Measurements from ENCODE around the gene DNAI1.

Gene DNAI1

GRCh38 chr9:34459356-34459755, 751 bp downstream of the DNAI1 start:
- H3K4ac ChIP-seq (ENCODE audit: low read length), result no peak overlapping the region
- no peak for DNase-seq (ENCODE audit: low spot score)
- H3K4me3 ChIP-seq (ENCODE audit: low read length in 2 of 2), result peak overlapping the region in 1 of 2 donors; percentile 41
- WGBS, 2 donors (ENCODE audit: extremely low coverage in 2 of 2, insufficient read length in 2 of 2, insufficient replicate concordance in 1 of 2), result no CpG with 5 or more reads among the region's 14 CpGs
- H2AK5ac ChIP-seq (ENCODE audit: low read depth, low read length), result no peak overlapping the region
- H3K4me2 ChIP-seq (ENCODE audit: insufficient read depth, low read length, poor library complexity, severe bottlenecking), result peak overlapping the region; percentile 88
- no peak overlapping the region for H3K27ac ChIP-seq (replicated peaks; ENCODE audit: low read length)
- H3K36me3 ChIP-seq (replicated peaks in 1 of 2; ENCODE audit: control insufficient read depth in 2 of 2, insufficient read depth in 2 of 2, low read length in 2 of 2), result no peaks in the 10 kb centered on the region
- H3K4me1 ChIP-seq (ENCODE audit: control insufficient read depth in 2 of 2, insufficient read depth in 1 of 2, low read depth in 1 of 2, low read length in 2 of 2), result peaks cover 12 to 36% of the 10 kb centered on the region in 2 donors
- H2BK120ac ChIP-seq (ENCODE audit: low read depth, low read length), result no peak overlapping the region
- H2BK5ac ChIP-seq (ENCODE audit: low read length), result no peak overlapping the region
- H3K9me3 ChIP-seq (replicated peaks in 1 of 2; ENCODE audit: control insufficient read depth in 2 of 2, insufficient read depth in 1 of 2, low read depth in 1 of 2, low read length in 2 of 2), result no peaks in the 10 kb centered on the region
- H4K91ac ChIP-seq (ENCODE audit: low read depth, low read length, poor library complexity), result no peak overlapping the region
- no peaks in the 10 kb centered on the region for H3K79me1 ChIP-seq (ENCODE audit: low read depth, low read length)
- H3K9ac ChIP-seq (ENCODE audit: low read depth, low read length, poor library complexity), result no peak overlapping the region
- H2AFZ ChIP-seq (ENCODE audit: low read length), result no peak overlapping the region
- no peak overlapping the region for H3K14ac ChIP-seq (ENCODE audit: low read length)
- no peak overlapping the region for H2BK12ac ChIP-seq (ENCODE audit: low read length)
- peaks cover 0 to 8% (median 0%) of the 10 kb centered on the region in 3 experiments for H3K27me3 ChIP-seq (ENCODE audit: control insufficient read depth in 3 of 3, insufficient read depth in 3 of 3, low read depth in 1 of 3, low read length in 3 of 3)
- H3K23ac ChIP-seq (ENCODE audit: low read depth, low read length, poor library complexity), result no peak overlapping the region
- H3K18ac ChIP-seq (ENCODE audit: low read length), result no peak overlapping the region
- H2BK15ac ChIP-seq (ENCODE audit: low read length), result no peak overlapping the region
- no peak overlapping the region for H4K8ac ChIP-seq (ENCODE audit: low read depth, low read length)

GRCh38 chr9:34459941-34460340, 1.3 kb downstream of the DNAI1 start:
- no peaks in the 10 kb centered on the region for H3K79me1 ChIP-seq (ENCODE audit: low read depth, low read length)
- H3K4me2 ChIP-seq (ENCODE audit: insufficient read depth, low read length, poor library complexity, severe bottlenecking), result no peak overlapping the region
- H2BK15ac ChIP-seq (ENCODE audit: low read length), result no peak overlapping the region
- no peak overlapping the region for H3K18ac ChIP-seq (ENCODE audit: low read length)
- no peak overlapping the region for H4K91ac ChIP-seq (ENCODE audit: low read depth, low read length, poor library complexity)
- no peak overlapping the region for H2AFZ ChIP-seq (ENCODE audit: low read length)
- no peak overlapping the region for H2BK5ac ChIP-seq (ENCODE audit: low read length)
- peaks cover 12 to 40% of the 10 kb centered on the region in 2 donors for H3K4me1 ChIP-seq (ENCODE audit: control insufficient read depth in 2 of 2, insufficient read depth in 1 of 2, low read depth in 1 of 2, low read length in 2 of 2)
- WGBS, 2 donors (ENCODE audit: extremely low coverage in 2 of 2, insufficient read length in 2 of 2, insufficient replicate concordance in 1 of 2), result no CpG with 5 or more reads among the region's 3 CpGs
- no peak overlapping the region for H2BK120ac ChIP-seq (ENCODE audit: low read depth, low read length)
- no peak overlapping the region for H3K14ac ChIP-seq (ENCODE audit: low read length)
- no peak overlapping the region for H2AK5ac ChIP-seq (ENCODE audit: low read depth, low read length)
- no peak overlapping the region for H3K23ac ChIP-seq (ENCODE audit: low read depth, low read length, poor library complexity)
- no peak overlapping the region for H3K4ac ChIP-seq (ENCODE audit: low read length)
- no peaks in the 10 kb centered on the region for H3K36me3 ChIP-seq (replicated peaks in 1 of 2; ENCODE audit: control insufficient read depth in 2 of 2, insufficient read depth in 2 of 2, low read length in 2 of 2)
- H3K27ac ChIP-seq (replicated peaks; ENCODE audit: low read length), result no peak overlapping the region
- peaks cover 0 to 8% (median 0%) of the 10 kb centered on the region in 3 experiments for H3K27me3 ChIP-seq (ENCODE audit: control insufficient read depth in 3 of 3, insufficient read depth in 3 of 3, low read depth in 1 of 3, low read length in 3 of 3)
- H4K8ac ChIP-seq (ENCODE audit: low read depth, low read length), result no peak overlapping the region
- no peak overlapping the region for H2BK12ac ChIP-seq (ENCODE audit: low read length)
- no peak overlapping the region for H3K4me3 ChIP-seq (ENCODE audit: low read length in 2 of 2)
- no peak overlapping the region for H3K9ac ChIP-seq (ENCODE audit: low read depth, low read length, poor library complexity)
- no peaks in the 10 kb centered on the region for H3K9me3 ChIP-seq (replicated peaks in 1 of 2; ENCODE audit: control insufficient read depth in 2 of 2, insufficient read depth in 1 of 2, low read depth in 1 of 2, low read length in 2 of 2)
- DNase-seq (ENCODE audit: low spot score), result no peak

DNA sequence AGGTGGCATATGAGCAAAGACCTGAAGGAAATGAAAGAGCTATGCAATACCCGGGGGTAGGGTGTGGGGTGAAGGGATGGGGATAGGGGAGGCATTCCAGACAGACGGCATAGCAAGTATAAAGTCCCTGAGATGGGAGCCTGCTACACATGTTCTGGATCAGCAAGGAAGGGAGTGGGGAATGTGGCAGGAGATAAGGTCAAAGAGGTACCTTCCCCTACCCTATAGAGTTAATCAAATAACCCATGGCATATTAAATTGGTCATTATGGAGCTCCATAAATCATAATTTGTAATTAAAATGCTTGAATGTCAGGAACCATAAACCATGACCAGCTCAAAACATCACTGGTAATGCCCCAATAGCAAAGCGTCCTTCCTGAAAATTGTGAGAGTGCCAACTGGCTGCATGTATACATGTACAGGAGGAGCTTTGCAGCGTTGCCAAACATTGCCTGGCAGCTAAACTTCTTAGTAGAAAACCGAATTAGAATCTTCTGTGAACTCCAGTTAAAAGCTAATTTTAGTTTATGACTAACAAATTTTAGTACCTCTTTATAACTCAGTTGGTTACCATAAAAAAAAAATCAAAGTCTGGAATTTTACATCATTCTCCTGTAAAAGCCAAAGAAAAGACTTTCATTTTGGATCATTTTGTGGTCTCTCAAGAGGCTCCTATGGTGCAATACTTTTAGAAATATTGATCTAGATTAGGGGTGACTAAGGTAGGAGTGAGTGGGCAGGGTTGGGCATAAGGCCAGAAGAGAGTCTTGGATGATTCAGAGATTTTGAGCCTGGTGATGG, 4.7 kb downstream of the DNAI1 start:
- Histone ChIP-seq H2BK5ac (ENCODE audit: low read length) (no peak overlapping the region), H4K91ac (ENCODE audit: low read depth, low read length, poor library complexity) (no peak overlapping the region), H3K9me3 (replicated peaks in 1 of 2; ENCODE audit: control insufficient read depth in 2 of 2, insufficient read depth in 1 of 2, low read depth in 1 of 2, low read length in 2 of 2) (no peaks in the 10 kb centered on the region), H3K27me3 (ENCODE audit: control insufficient read depth in 3 of 3, insufficient read depth in 3 of 3, low read depth in 1 of 3, low read length in 3 of 3) (no peaks in the 10 kb centered on the region), H3K4me1 (ENCODE audit: control insufficient read depth in 2 of 2, insufficient read depth in 1 of 2, low read depth in 1 of 2, low read length in 2 of 2) (peaks cover 16 to 52% of the 10 kb centered on the region in 2 donors), H3K4me2 (ENCODE audit: insufficient read depth, low read length, poor library complexity, severe bottlenecking) (no peak overlapping the region), H3K14ac (ENCODE audit: low read length) (no peak overlapping the region), H3K18ac (ENCODE audit: low read length) (no peak overlapping the region), H3K79me1 (ENCODE audit: low read depth, low read length) (no peaks in the 10 kb centered on the region), H2BK15ac (ENCODE audit: low read length) (no peak overlapping the region), H2AFZ (ENCODE audit: low read length) (no peak overlapping the region), H2BK120ac (ENCODE audit: low read depth, low read length) (no peak overlapping the region), H3K4ac (ENCODE audit: low read length) (no peak overlapping the region), H3K36me3 (replicated peaks in 1 of 2; ENCODE audit: control insufficient read depth in 2 of 2, insufficient read depth in 2 of 2, low read length in 2 of 2) (no peaks in the 10 kb centered on the region), H3K23ac (ENCODE audit: low read depth, low read length, poor library complexity) (no peak overlapping the region), H2AK5ac (ENCODE audit: low read depth, low read length) (no peak overlapping the region), H3K9ac (ENCODE audit: low read depth, low read length, poor library complexity) (no peak overlapping the region), H3K27ac (replicated peaks; ENCODE audit: low read length) (no peak overlapping the region), H4K8ac (ENCODE audit: low read depth, low read length) (no peak overlapping the region), H3K4me3 (ENCODE audit: low read length in 2 of 2) (no peak overlapping the region), H2BK12ac (ENCODE audit: low read length) (no peak overlapping the region)
- DNase-seq (ENCODE audit: low spot score), result no peak
- WGBS, 2 donors (ENCODE audit: extremely low coverage in 2 of 2, insufficient read length in 2 of 2, insufficient replicate concordance in 1 of 2), result no CpG with 5 or more reads among the region's 5 CpGs

GRCh38 chr9:34463901-34464232, 5.3 kb downstream of the DNAI1 start:
- no peak overlapping the region for H3K18ac ChIP-seq (ENCODE audit: low read length)
- no peak overlapping the region for H2AFZ ChIP-seq (ENCODE audit: low read length)
- H2BK120ac ChIP-seq (ENCODE audit: low read depth, low read length), result no peak overlapping the region
- no peak overlapping the region for H2BK5ac ChIP-seq (ENCODE audit: low read length)
- H3K4ac ChIP-seq (ENCODE audit: low read length), result no peak overlapping the region
- no peak overlapping the region for H3K14ac ChIP-seq (ENCODE audit: low read length)
- no peak for DNase-seq (ENCODE audit: low spot score)
- H3K9me3 ChIP-seq (replicated peaks in 1 of 2; ENCODE audit: control insufficient read depth in 2 of 2, insufficient read depth in 1 of 2, low read depth in 1 of 2, low read length in 2 of 2), result no peaks in the 10 kb centered on the region
- H3K36me3 ChIP-seq (replicated peaks in 1 of 2; ENCODE audit: control insufficient read depth in 2 of 2, insufficient read depth in 2 of 2, low read length in 2 of 2), result no peaks in the 10 kb centered on the region
- no peak overlapping the region for H3K27ac ChIP-seq (replicated peaks; ENCODE audit: low read length)
- no peak overlapping the region for H2BK12ac ChIP-seq (ENCODE audit: low read length)
- no peak overlapping the region for H3K4me2 ChIP-seq (ENCODE audit: insufficient read depth, low read length, poor library complexity, severe bottlenecking)
- no peak overlapping the region for H4K91ac ChIP-seq (ENCODE audit: low read depth, low read length, poor library complexity)
- H4K8ac ChIP-seq (ENCODE audit: low read depth, low read length), result no peak overlapping the region
- no peak overlapping the region for H3K4me3 ChIP-seq (ENCODE audit: low read length in 2 of 2)
- H3K23ac ChIP-seq (ENCODE audit: low read depth, low read length, poor library complexity), result no peak overlapping the region
- H2BK15ac ChIP-seq (ENCODE audit: low read length), result no peak overlapping the region
- peaks cover 15 to 50% of the 10 kb centered on the region in 2 donors for H3K4me1 ChIP-seq (ENCODE audit: control insufficient read depth in 2 of 2, insufficient read depth in 1 of 2, low read depth in 1 of 2, low read length in 2 of 2)
- no CpG with 5 or more reads among the region's 2 CpGs for WGBS, 2 donors (ENCODE audit: extremely low coverage in 2 of 2, insufficient read length in 2 of 2, insufficient replicate concordance in 1 of 2)
- no peaks in the 10 kb centered on the region for H3K79me1 ChIP-seq (ENCODE audit: low read depth, low read length)
- H3K9ac ChIP-seq (ENCODE audit: low read depth, low read length, poor library complexity), result no peak overlapping the region
- no peaks in the 10 kb centered on the region for H3K27me3 ChIP-seq (ENCODE audit: control insufficient read depth in 3 of 3, insufficient read depth in 3 of 3, low read depth in 1 of 3, low read length in 3 of 3)
- no peak overlapping the region for H2AK5ac ChIP-seq (ENCODE audit: low read depth, low read length)
